ENCODE results near the gene ASB1.

GRCh38 chr2:238379096-238379810 lies 47.5 kb upstream of the ASB1 start:
- TF ChIP-seq, protein P1, sequence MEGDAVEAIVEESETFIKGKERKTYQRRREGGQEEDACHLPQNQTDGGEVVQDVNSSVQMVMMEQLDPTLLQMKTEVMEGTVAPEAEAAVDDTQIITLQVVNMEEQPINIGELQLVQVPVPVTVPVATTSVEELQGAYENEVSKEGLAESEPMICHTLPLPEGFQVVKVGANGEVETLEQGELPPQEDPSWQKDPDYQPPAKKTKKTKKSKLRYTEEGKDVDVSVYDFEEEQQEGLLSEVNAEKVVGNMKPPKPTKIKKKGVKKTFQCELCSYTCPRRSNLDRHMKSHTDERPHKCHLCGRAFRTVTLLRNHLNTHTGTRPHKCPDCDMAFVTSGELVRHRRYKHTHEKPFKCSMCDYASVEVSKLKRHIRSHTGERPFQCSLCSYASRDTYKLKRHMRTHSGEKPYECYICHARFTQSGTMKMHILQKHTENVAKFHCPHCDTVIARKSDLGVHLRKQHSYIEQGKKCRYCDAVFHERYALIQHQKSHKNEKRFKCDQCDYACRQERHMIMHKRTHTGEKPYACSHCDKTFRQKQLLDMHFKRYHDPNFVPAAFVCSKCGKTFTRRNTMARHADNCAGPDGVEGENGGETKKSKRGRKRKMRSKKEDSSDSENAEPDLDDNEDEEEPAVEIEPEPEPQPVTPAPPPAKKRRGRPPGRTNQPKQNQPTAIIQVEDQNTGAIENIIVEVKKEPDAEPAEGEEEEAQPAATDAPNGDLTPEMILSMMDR (IDR thresholded peaks at IDR 0.05), result no peak
- TF ChIP-seq POLR2AphosphoS5 (IDR thresholded peaks at IDR 0.05) (no peak), POLR2A (IDR thresholded peaks at IDR 0.05) (no peak)
